Breast epithelium (tissue), 3 donors: ENCODE measurements around the gene MAP3K5.

Source experiments
- CTCF ChIP-seq, 3 donors: fragments of 450-650 bp; IDR thresholded peaks; one replicate each; pipeline ENCODE4 v1.5.1; 2016 to 2017; ENCODE audit warnings: antibody characterized with exemption in 3 of 3, mild to moderate bottlenecking in 3 of 3, moderate library complexity in 3 of 3
- POLR2A ChIP-seq: fragments of 450-650 bp; IDR thresholded peaks from one replicate; pipeline ENCODE4 v1.6.1; 2016; ENCODE audit warnings: antibody characterized with exemption, mild to moderate bottlenecking, moderate library complexity
- POLR2AphosphoS5 ChIP-seq, 3 donors: sonication (generic); formaldehyde crosslinking; IDR thresholded peaks; one replicate each; pipeline ENCODE4 v1.6.1; 2017; ENCODE audit warnings: antibody characterized with exemption in 3 of 3

GRCh38 chr6:136625293-136625692, 167.0 kb downstream of the MAP3K5 start:
- TF ChIP-seq CTCF (IDR thresholded peaks at IDR 0.05) (no peak), POLR2A (no peak), POLR2AphosphoS5 (IDR thresholded peaks at IDR 0.05) (no peak)
